HepG2 (cell line): ENCODE data around the gene CACNA1D. TPM values are rescaled to one million over a fixed set of nuclear protein-coding genes. Genes with fewer than 3 reads are reported as not detected.

Experiments used
- ATAC-seq: fragments of 200-7000 bp; cut with Tn5 transposase; 3 replicates; pipeline ENCODE4 v1.9.1; 2020; ENCODE audit warnings: mild to moderate bottlenecking, moderate library complexity
- BruUV-seq: library from RNA; stranded (reverse); fragments of 400-500 nt; replicated peaks from 2 replicates; lab custom pipeline; 2021; lab: Mats Ljungman, UMichigan
- CTCF ChIA-PET: fragments of 300-600 bp; formaldehyde crosslinking; extraction: SDS; loops from one replicate; lab custom pipeline; 2021; ENCODE audit warnings: low total read pairs, inconsistent platforms, low intra/inter-chr PET ratio; lab: Yijun Ruan, JAX
- POLR2A ChIA-PET: fragments of 350-600 bp; sonication (Branson Sonifier 250); formaldehyde crosslinking; loops from one replicate; lab custom pipeline; 2020; ENCODE audit warnings: antibody characterized with exemption, inconsistent platforms; lab: Yijun Ruan, JAX
- DNase-seq: peaks from one replicate; pipeline ENCODE4 v3.0.0-alpha.2; 2015; ENCODE audit warnings: low spot score
- FAIRE-seq: peaks from 3 replicates; lab custom pipeline; 2011; peaks lifted over from hg19 to GRCh38; lab: Jason Lieb, UNC
- H2AFZ ChIP-seq: one replicate; pipeline ENCODE4 v1.6.1; 2011; ENCODE audit warnings: low read length, inconsistent platforms
- H3K27ac ChIP-seq: fragments of 300-600 bp; 3 replicates; pipeline ENCODE4 v1.8.0; 2011; ENCODE audit warnings: mixed run types, mild to moderate bottlenecking, mixed read lengths, low read length, inconsistent platforms; ENCODE audit not compliant: insufficient read depth; ENCODE audit errors: extremely low read length
- H3K27me3 ChIP-seq, 2 experiments: fragments of 200-600 bp in 1 of 2; 2 replicates in 1 of 2; 3 replicates in 1 of 2; pipeline versions ENCODE4 v1.6.0 to v1.8.0; 2011; ENCODE audit warnings: low read length in 2 of 2, mild to moderate bottlenecking in 2 of 2, moderate library complexity in 2 of 2, inconsistent platforms in 1 of 2; ENCODE audit not compliant: insufficient read depth in 2 of 2, control insufficient read depth in 1 of 2
- H3K36me3 ChIP-seq, 2 experiments: fragments of 200-600 bp in 1 of 2; replicated peaks in 1 of 2; 2 replicates in 1 of 2; 3 replicates in 1 of 2; pipeline versions ENCODE4 v1.5.1 to v1.8.0; 2011; ENCODE audit warnings: low read length in 2 of 2, inconsistent platforms in 1 of 2; ENCODE audit not compliant: insufficient read depth in 2 of 2, control insufficient read depth in 1 of 2
- H3K4me1 ChIP-seq: 2 replicates; pipeline ENCODE4 v1.5.1; 2012; ENCODE audit warnings: low read length, inconsistent platforms; ENCODE audit not compliant: insufficient read depth
- H3K4me2 ChIP-seq: 2 replicates; pipeline ENCODE4 v1.6.0; 2011; ENCODE audit warnings: low read depth, low read length, inconsistent platforms
- H3K4me3 ChIP-seq, 3 experiments: fragments of 200-600 bp in 1 of 3; sonication (generic), shearing (Covaris generic) in 1 of 3; replicated peaks in 1 of 3; 2 replicates each; pipeline ENCODE4 v1.5.1; 2011 to 2016; ENCODE audit warnings: low read length in 3 of 3, inconsistent platforms in 2 of 3, low read depth in 2 of 3, mild to moderate bottlenecking in 2 of 3, control low read depth in 1 of 3, mixed read lengths in 1 of 3; ENCODE audit not compliant: insufficient read depth in 1 of 3
- H3K79me2 ChIP-seq: one replicate; pipeline ENCODE4 v1.6.1; 2011; ENCODE audit warnings: low read length, inconsistent platforms; ENCODE audit not compliant: insufficient read depth
- H3K9ac ChIP-seq: 2 replicates; pipeline ENCODE4 v1.6.0; 2011; ENCODE audit warnings: mild to moderate bottlenecking, low read depth, low read length, inconsistent platforms; ENCODE audit not compliant: insufficient read depth
- H3K9me3 ChIP-seq: 2 replicates; pipeline ENCODE4 v1.5.1; 2012; ENCODE audit warnings: mild to moderate bottlenecking, low read length
- H4K20me1 ChIP-seq: 2 replicates; pipeline ENCODE4 v1.6.0; 2011; ENCODE audit warnings: inconsistent platforms, mild to moderate bottlenecking, low read length, moderate library complexity; ENCODE audit not compliant: insufficient read depth
- ELF3 ChIP-seq: IDR thresholded peaks from 2 replicates; pipeline ENCODE4 v1.6.1; 2016; ENCODE audit warnings: missing genetic modification reagents, missing compliant biosample characterization
- HNF1A ChIP-seq, 2 experiments: sonication (generic) in 1 of 2; formaldehyde crosslinking in 1 of 2; IDR thresholded peaks; 2 replicates each; pipeline versions ENCODE4 v1.4.0 to v1.6.1; 2016 to 2020; ENCODE audit warnings: borderline replicate concordance in 1 of 2, low read depth in 1 of 2, mild to moderate bottlenecking in 1 of 2, missing genetic modification reagents in 1 of 2
- KIAA2018 ChIP-seq: sonication (generic); formaldehyde crosslinking; IDR thresholded peaks from 2 replicates; pipeline ENCODE4 v1.5.0; 2020; ENCODE audit warnings: mild to moderate bottlenecking, missing genetic modification reagents, borderline replicate concordance
- POLR2AphosphoS5 ChIP-seq: IDR thresholded peaks from 2 replicates; pipeline ENCODE4 v1.6.1; 2012; ENCODE audit warnings: low read depth, low read length
- RNF219 ChIP-seq: sonication (generic); formaldehyde crosslinking; IDR thresholded peaks from 2 replicates; pipeline ENCODE4 v1.5.0; 2020; ENCODE audit warnings: mild to moderate bottlenecking, missing genetic modification reagents
- TOE1 ChIP-seq: sonication (generic); formaldehyde crosslinking; IDR thresholded peaks from 2 replicates; pipeline ENCODE4 v1.4.0; 2020; ENCODE audit warnings: mild to moderate bottlenecking, missing genetic modification reagents
- WGBS: methylation state at CpG from one replicate; pipeline ENCODE4 v1.1.6; 2017; ENCODE audit warnings: low lambda C conversion rate; 5-methylcytosine and 5-hydroxymethylcytosine counted together
- in situ Hi-C: cut with HindIII; loops from 2 replicates; pipeline ENCODE4 v1.10.0; 2017; ENCODE audit warnings: low pct_unique_long_range_greater_than_20kb; ENCODE audit not compliant: extremely low pct_ligation_motif_present
- intact Hi-C: fragments of 100-400 bp; cut with micrococcal nuclease; formaldehyde crosslinking; loops from one replicate; pipeline ENCODE4 v1.10.0; 2022; ENCODE audit not compliant: unreplicated experiment
- polyA plus RNA-seq, 8 experiments: library from polyadenylated mRNA; depleted of rRNA in 3 of 8; stranded (reverse) in 7 of 8; unstranded in 1 of 8; fragments of >200 nt; fragmentation: Illumina TruSeq in 4 of 8; extraction: Trizol in 4 of 8; gene quantifications; 2 replicates each; pipeline versions ENCODE4 v1.2.1 to v1.2.3, GENCODE V29; 2011 to 2016; ENCODE audit warnings: low read depth in 4 of 8, missing spikeins in 1 of 8, mixed read lengths in 1 of 8; ENCODE audit not compliant: insufficient read depth in 1 of 8
- total RNA-seq, 5 experiments: library from RNA; depleted of rRNA; stranded (reverse); fragments of >200 nt; fragmentation: Illumina TruSeq; extraction: Trizol; gene quantifications; 2 replicates each; pipeline ENCODE4 v1.2.3, GENCODE V29; 2016; ENCODE audit warnings: low read depth in 1 of 5

Gene CACNA1D
- total and polyA plus RNA-seq, 2 of the 13 experiments (the other 11 are each of a cell fraction or from before 2014, with no cell fraction given), result 0.26 to 0.38 TPM

GRCh38 chr3:53850895-53851294 is 356.5 kb downstream of the CACNA1D start:
- DNase-seq, result no peak
- TF ChIP-seq RNF219 (CRISPR knock-in tag) (no peak), ELF3 (no peak), HNF1A (IDR thresholded peaks at IDR 0.05; ENCODE audit: low read depth) (no peak), HNF1A (CRISPR knock-in tag; IDR thresholded peaks at IDR 0.05; ENCODE audit: borderline replicate concordance) (no peak), KIAA2018 (no peak), POLR2AphosphoS5 (0 out of 2 replicates have a peak, but pooled peaks have one; percentile 15), TOE1 (CRISPR knock-in tag) (no peak)
- Histone ChIP-seq H2AFZ (no peak overlapping the region), H3K36me3 (peaks cover 26 to 56% of the 10 kb centered on the region in 2 experiments), H3K79me2 (peaks cover 36% of the 10 kb centered on the region), H3K4me3 (no peak overlapping the region), H3K4me2 (no peak overlapping the region), H3K9me3 (no peaks in the 10 kb centered on the region), H3K27ac (no peak overlapping the region), H3K9ac (no peak overlapping the region), H4K20me1 (peaks cover 7% of the 10 kb centered on the region), H3K27me3 (no peaks in the 10 kb centered on the region; a peak in 1 of 5 replicates), H3K4me1 (peaks cover 19% of the 10 kb centered on the region)
- 93% methylated on average over 5 of the region's 5 CpGs for WGBS
- no TSS peak for BruUV-seq
- ChIA-PET CTCF (no interaction called here), POLR2A (interaction anchor here (7.5 kb wide), 1 partner anchor 7 kb away, joined by 39 read pairs; no protein-coding TSS in a partner anchor)
- in situ Hi-C loops (no loop called here), intact Hi-C loops (no loop called here)
- ATAC-seq, result no peak
- no peak for FAIRE-seq
